Activated naive CD8-positive, alpha-beta T cell treated with anti-CD3 and anti-CD28 coated beads for 36 hours (primary cell): ENCODE measurements around the gene SAMHD1. TPM values are rescaled to one million over a fixed set of nuclear protein-coding genes. Genes with fewer than 3 reads are reported as not detected.
"Not testable (repeated sequence)": the region's sequence is repeated elsewhere in the genome, so short reads cannot be mapped to it uniquely, and the experiment has no call there.

ENCODE experiments used
- DNase-seq: peaks from one replicate; pipeline ENCODE4 v3.0.0; 2021
- H3K27ac Mint-ChIP-seq: one replicate; pipeline ENCODE4 v1.8.0; 2022; ENCODE audit warnings: mild to moderate bottlenecking, moderate library complexity, mixed read lengths
- H3K27me3 Mint-ChIP-seq: one replicate; pipeline ENCODE4 v1.8.0; 2022; ENCODE audit warnings: mild to moderate bottlenecking, mixed read lengths
- H3K36me3 Mint-ChIP-seq: one replicate; pipeline ENCODE4 v1.8.0; 2021; ENCODE audit warnings: mild to moderate bottlenecking, mixed read lengths
- H3K4me1 Mint-ChIP-seq: one replicate; pipeline ENCODE4 v1.8.0; 2021; ENCODE audit warnings: mixed read lengths
- H3K4me3 Mint-ChIP-seq: one replicate; pipeline ENCODE4 v1.8.0; 2022; ENCODE audit warnings: mild to moderate bottlenecking, moderate library complexity, mixed read lengths
- H3K9me3 Mint-ChIP-seq: one replicate; pipeline ENCODE4 v1.8.0; 2022; ENCODE audit warnings: mixed read lengths
- total RNA-seq, 2 experiments: library from RNA; stranded (reverse); gene quantifications; one replicate each; pipeline ENCODE4 v1.2.3, GENCODE V29; 2021

SAMHD1 gene
- total RNA-seq, 2 experiments from 2014 or later, result 35.6 to 43.2 TPM

GRCh38 chr20:36967636-36968035 is 16.1 kb upstream of the SAMHD1 start:
- peak overlapping the region; percentile 30 for H3K27ac Mint-ChIP-seq
- peaks cover 24% of the 10 kb centered on the region for H3K36me3 Mint-ChIP-seq
- no peaks in the 10 kb centered on the region for H3K27me3 Mint-ChIP-seq
- peaks cover 11% of the 10 kb centered on the region for H3K9me3 Mint-ChIP-seq
- H3K4me1 Mint-ChIP-seq, result peaks cover 50% of the 10 kb centered on the region
- H3K4me3 Mint-ChIP-seq, result no peak overlapping the region
- DNase-seq, result no peak

GRCh38 chr20:36966965-36967364 is 15.5 kb upstream of the SAMHD1 start:
- Mint-ChIP-seq H3K9me3 (peaks cover 16% of the 10 kb centered on the region), H3K36me3 (peaks cover 23% of the 10 kb centered on the region), H3K4me1 (peaks cover 47% of the 10 kb centered on the region), H3K27ac (peak overlapping the region; percentile 30)
- H3K4me3 Mint-ChIP-seq, H3K27me3 Mint-ChIP-seq, DNase-seq: not testable (repeated sequence)

- H3K4me1 Mint-ChIP-seq, H3K27me3 Mint-ChIP-seq, H3K4me3 Mint-ChIP-seq, DNase-seq, H3K36me3 Mint-ChIP-seq: not testable (repeated sequence)
- H3K27ac Mint-ChIP-seq, result peak overlapping the region; percentile 52
- peaks cover 10% of the 10 kb centered on the region for H3K9me3 Mint-ChIP-seq
Measured at GRCh38 chr20:36962354-36962941, 10.9 kb upstream of the SAMHD1 start.

- Mint-ChIP-seq H3K9me3 (peaks cover 10% of the 10 kb centered on the region), H3K4me3 (no peak overlapping the region), H3K27ac (no peak overlapping the region), H3K27me3 (no peaks in the 10 kb centered on the region), H3K4me1 (peaks cover 13% of the 10 kb centered on the region), H3K36me3 (peaks cover 6% of the 10 kb centered on the region)
- DNase-seq, result no peak
Measured at GRCh38 chr20:36959242-36959641, 7.7 kb upstream of the SAMHD1 start.

GRCh38 chr20:36957875-36958667 is 6.6 kb upstream of the SAMHD1 start:
- no peak for DNase-seq
- Mint-ChIP-seq H3K27me3 (no peaks in the 10 kb centered on the region), H3K27ac (no peak overlapping the region), H3K9me3 (peaks cover 10% of the 10 kb centered on the region), H3K36me3 (peaks cover 6% of the 10 kb centered on the region), H3K4me1 (peaks cover 15% of the 10 kb centered on the region), H3K4me3 (no peak overlapping the region)

- Mint-ChIP-seq H3K27me3 (no peaks in the 10 kb centered on the region), H3K9me3 (no peaks in the 10 kb centered on the region), H3K27ac (no peak overlapping the region), H3K4me3 (no peak overlapping the region), H3K36me3 (no peaks in the 10 kb centered on the region), H3K4me1 (peaks cover 22% of the 10 kb centered on the region)
- no peak for DNase-seq
Measured at GRCh38 chr20:36956674-36957073, 5.2 kb upstream of the SAMHD1 start.

GRCh38 chr20:36956016-36956415 is 4.5 kb upstream of the SAMHD1 start:
- H3K27ac Mint-ChIP-seq, result no peak overlapping the region
- no peak for DNase-seq
- H3K27me3 Mint-ChIP-seq, result no peaks in the 10 kb centered on the region
- H3K9me3 Mint-ChIP-seq, result no peaks in the 10 kb centered on the region
- H3K4me3 Mint-ChIP-seq, result no peak overlapping the region
- peaks cover 22% of the 10 kb centered on the region for H3K4me1 Mint-ChIP-seq
- no peaks in the 10 kb centered on the region for H3K36me3 Mint-ChIP-seq

- Mint-ChIP-seq H3K36me3 (peaks cover 16% of the 10 kb centered on the region), H3K9me3 (no peaks in the 10 kb centered on the region)
Measured at GRCh38 chr20:36951979-36952738, 651 bp upstream of the SAMHD1 start.

GRCh38 chr20:36950414-36951197 is 902 bp downstream of the SAMHD1 start:
- Mint-ChIP-seq H3K4me3 (peak overlapping the region; percentile 88), H3K4me1 (peaks cover 49% of the 10 kb centered on the region), H3K9me3 (peaks cover 1% of the 10 kb centered on the region), H3K27me3 (no peaks in the 10 kb centered on the region), H3K36me3 (peaks cover 29% of the 10 kb centered on the region), H3K27ac (peak overlapping the region; percentile 92)
- DNase-seq, result peak; percentile 46

More at GRCh38 chr20:36951979-36952738, 651 bp upstream of the SAMHD1 start:
- Mint-ChIP-seq H3K27ac (peak overlapping the region; percentile 92), H3K4me1 (peaks cover 41% of the 10 kb centered on the region), H3K4me3 (peak overlapping the region; percentile 88), H3K27me3 (no peaks in the 10 kb centered on the region)
- DNase-seq, result no peak

GRCh38 chr20:36941401-36941835 is 10.1 kb downstream of the SAMHD1 start:
- H3K27ac Mint-ChIP-seq, result peak overlapping the region; percentile 72
- H3K4me3 Mint-ChIP-seq, result no peak overlapping the region
- no peak for DNase-seq
- H3K27me3 Mint-ChIP-seq, result no peaks in the 10 kb centered on the region
- H3K9me3 Mint-ChIP-seq, result no peaks in the 10 kb centered on the region
- H3K36me3 Mint-ChIP-seq, result peaks cover 59% of the 10 kb centered on the region
- H3K4me1 Mint-ChIP-seq, result peaks cover 63% of the 10 kb centered on the region

- H3K4me1 Mint-ChIP-seq, result peaks cover 47% of the 10 kb centered on the region
- no peak for DNase-seq
- H3K4me3 Mint-ChIP-seq, result no peak overlapping the region
- H3K27ac Mint-ChIP-seq, result no peak overlapping the region
- H3K9me3 Mint-ChIP-seq, result no peaks in the 10 kb centered on the region
- H3K36me3 Mint-ChIP-seq, result peaks cover 45% of the 10 kb centered on the region
- no peaks in the 10 kb centered on the region for H3K27me3 Mint-ChIP-seq
Measured at GRCh38 chr20:36937402-36937770, 14.1 kb downstream of the SAMHD1 start.

- H3K4me3 Mint-ChIP-seq, H3K27me3 Mint-ChIP-seq, H3K27ac Mint-ChIP-seq, DNase-seq, H3K9me3 Mint-ChIP-seq: not testable (repeated sequence)
- Mint-ChIP-seq H3K36me3 (peaks cover 48% of the 10 kb centered on the region), H3K4me1 (peaks cover 47% of the 10 kb centered on the region)
Measured at GRCh38 chr20:36936761-36937401, 14.6 kb downstream of the SAMHD1 start.

- peaks cover 48% of the 10 kb centered on the region for H3K36me3 Mint-ChIP-seq
- H3K27me3 Mint-ChIP-seq, result no peaks in the 10 kb centered on the region
Measured at GRCh38 chr20:36936341-36936740, 15.2 kb downstream of the SAMHD1 start.

GRCh38 chr20:36933571-36933970 is 17.9 kb downstream of the SAMHD1 start:
- not testable (repeated sequence) for DNase-seq, H3K4me3 Mint-ChIP-seq, H3K27ac Mint-ChIP-seq, H3K9me3 Mint-ChIP-seq, H3K27me3 Mint-ChIP-seq
- peaks cover 59% of the 10 kb centered on the region for H3K36me3 Mint-ChIP-seq
- H3K4me1 Mint-ChIP-seq, result peaks cover 45% of the 10 kb centered on the region

More at GRCh38 chr20:36936341-36936740, 15.2 kb downstream of the SAMHD1 start:
- H3K4me3 Mint-ChIP-seq, result no peak overlapping the region
- no peaks in the 10 kb centered on the region for H3K9me3 Mint-ChIP-seq
- H3K4me1 Mint-ChIP-seq, result peaks cover 43% of the 10 kb centered on the region
- DNase-seq, result no peak
- H3K27ac Mint-ChIP-seq, result no peak overlapping the region
